Skin epidermis (tissue), 12 donors: ENCODE data around the gene DIP2C.
"Not testable (repeated sequence)": the region's sequence is repeated elsewhere in the genome, so short reads cannot be mapped to it uniquely, and the experiment has no call there.

ENCODE experiments used
- H3K27ac ChIP-seq, 21 experiments: fragments of 200-600 bp; sonication (generic) in 11 of 21; one replicate each; pipeline ENCODE4 v1.5.0; 2020; ENCODE audit warnings: mild to moderate bottlenecking in 3 of 21, inconsistent platforms in 2 of 21, moderate library complexity in 2 of 21
- H3K4me3 ChIP-seq, 7 experiments: fragments of 200-600 bp; sonication (generic) in 2 of 7; one replicate each; pipeline ENCODE4 v1.5.0; 2020; ENCODE audit warnings: inconsistent platforms in 2 of 7, mild to moderate bottlenecking in 2 of 7, moderate library complexity in 1 of 7

The DIP2C gene

DNA sequence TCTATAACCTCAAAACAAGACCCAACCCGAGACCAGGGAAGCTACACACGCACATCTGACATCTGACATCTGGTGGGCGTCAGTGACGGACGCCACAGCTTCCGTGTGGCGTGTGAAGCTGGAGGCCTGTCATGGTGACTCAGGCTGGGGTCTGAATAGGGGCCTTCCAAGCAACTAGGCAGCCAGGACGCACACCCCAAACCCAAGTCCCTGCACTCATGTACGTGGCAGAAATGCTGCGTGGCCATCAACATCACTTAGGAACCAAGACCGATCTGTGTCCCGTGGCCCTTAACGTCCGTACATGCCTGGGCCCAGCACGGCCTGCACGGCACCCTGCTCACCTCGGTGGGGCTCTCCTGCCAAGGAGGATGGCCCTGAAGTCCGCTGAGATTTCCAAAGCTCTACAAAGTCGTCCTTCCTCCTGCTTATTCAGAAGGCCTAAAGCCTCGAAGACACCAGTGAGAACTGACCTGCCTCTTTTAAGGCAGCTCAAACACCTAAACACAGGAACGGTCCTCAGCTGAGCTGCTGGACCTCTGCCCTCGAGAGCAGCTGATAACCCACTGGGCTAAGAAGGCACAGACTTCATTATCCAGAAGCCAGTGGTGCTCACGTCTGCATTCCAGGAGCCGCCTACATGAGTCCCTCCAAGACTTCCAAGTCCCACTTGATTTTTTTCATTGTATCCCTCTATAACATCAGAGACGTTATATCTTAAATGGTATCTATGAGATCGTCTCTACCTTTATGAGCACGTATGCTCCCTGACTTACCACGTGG lies 82.5 kb downstream of the DIP2C start:
- no peak overlapping the region for H3K27ac ChIP-seq
- no peak overlapping the region for H3K4me3 ChIP-seq

DNA sequence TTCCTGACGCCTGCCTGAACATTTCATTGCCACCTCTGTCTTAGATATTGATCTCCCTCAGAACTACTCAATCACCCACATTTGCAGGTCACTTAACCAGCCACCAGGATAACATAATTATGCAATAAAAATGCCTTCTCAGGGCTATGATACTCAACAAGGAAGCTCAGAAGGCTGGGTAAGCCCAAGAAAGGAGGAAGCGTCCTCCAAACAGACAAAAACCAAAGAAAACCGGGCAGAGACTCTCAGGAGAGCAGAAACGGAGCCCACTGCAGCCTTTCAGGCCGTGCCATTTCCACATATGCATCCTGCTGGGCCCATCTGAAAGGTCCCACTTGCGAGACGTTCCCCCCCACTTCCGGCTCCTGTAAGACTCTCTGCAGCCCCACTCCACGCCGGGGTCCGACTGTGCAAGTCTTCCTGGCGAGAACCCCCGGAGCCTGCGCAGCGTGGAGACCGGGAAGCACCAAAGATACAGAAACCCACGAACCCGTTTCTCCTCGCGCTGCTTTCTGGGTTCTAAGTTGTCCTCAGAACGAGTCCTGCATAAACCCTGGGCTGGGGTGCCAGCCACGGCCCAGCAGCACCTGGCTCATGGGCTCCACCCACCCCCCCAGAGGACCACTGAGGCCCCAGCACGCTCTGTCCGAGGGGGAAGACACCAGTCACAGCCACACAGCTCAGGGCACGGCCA lies 83.7 kb downstream of the DIP2C start:
- H3K27ac ChIP-seq: no peak overlapping the region
- H3K4me3 ChIP-seq: no peak overlapping the region

DNA sequence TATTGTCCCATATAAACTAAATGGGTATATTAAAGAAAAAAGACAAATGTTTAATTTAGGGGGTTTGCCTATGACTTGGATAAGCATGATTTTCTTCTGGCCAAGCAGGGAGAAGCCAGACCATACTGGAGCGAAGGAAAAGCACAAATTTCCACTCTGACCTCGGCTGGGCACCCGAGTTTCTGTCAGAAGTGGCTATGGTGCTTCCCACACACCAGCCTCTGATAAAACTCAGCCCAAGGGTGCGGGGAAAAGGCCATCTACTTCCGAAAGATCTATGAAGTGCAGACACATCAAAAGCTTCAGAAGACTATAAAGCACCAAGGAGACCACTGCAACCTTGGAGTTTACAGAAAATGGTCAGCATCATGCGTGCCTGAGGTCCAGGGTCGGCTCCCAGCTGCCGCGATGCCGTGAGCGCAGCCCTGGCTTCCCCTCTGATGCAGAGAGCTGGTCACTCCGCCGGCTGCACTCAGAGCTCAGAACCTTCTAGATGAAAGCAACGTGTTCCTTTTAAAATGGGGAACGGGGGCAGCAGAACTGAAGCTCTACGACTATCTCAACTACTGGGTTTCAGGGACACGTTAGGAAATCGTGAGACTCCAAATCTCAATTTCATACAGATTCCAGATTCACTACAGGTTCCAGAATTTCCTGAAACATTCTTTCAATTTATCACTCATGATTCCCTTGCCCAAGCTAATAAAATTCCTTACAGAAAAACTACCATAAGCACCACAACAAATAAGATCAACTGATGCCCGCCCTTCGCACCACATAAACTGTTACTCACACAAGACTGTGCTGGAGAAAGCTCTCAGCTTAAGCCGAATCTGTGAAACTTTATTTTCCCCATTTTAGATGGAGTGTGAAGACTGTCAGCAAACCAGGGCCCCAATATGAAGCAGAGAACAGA lies 84.5 kb downstream of the DIP2C start:
- Histone ChIP-seq H3K27ac (no peak overlapping the region), H3K4me3 (no peak overlapping the region)

DNA sequence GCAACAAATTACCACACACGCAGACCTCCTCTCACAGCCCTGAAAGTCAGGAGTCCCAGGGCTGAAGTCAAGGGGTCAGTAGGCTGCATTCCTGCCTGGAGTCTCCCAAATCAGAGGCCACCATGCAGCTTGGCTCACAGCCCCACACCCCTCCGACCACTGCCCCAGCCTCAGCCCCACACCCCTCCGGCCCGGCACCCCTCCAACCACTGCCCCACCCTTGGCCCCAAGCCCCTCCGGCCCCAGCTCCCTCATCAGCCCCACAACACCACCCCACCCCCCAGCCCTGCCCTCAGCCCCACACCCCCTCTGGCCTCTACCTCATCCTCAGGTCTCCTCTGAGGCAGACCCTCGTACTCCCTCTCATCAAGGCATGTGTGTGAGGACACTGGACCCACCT lies 85.7 kb downstream of the DIP2C start:
- no peak overlapping the region for H3K27ac ChIP-seq
- H3K4me3 ChIP-seq: no peak overlapping the region

DNA sequence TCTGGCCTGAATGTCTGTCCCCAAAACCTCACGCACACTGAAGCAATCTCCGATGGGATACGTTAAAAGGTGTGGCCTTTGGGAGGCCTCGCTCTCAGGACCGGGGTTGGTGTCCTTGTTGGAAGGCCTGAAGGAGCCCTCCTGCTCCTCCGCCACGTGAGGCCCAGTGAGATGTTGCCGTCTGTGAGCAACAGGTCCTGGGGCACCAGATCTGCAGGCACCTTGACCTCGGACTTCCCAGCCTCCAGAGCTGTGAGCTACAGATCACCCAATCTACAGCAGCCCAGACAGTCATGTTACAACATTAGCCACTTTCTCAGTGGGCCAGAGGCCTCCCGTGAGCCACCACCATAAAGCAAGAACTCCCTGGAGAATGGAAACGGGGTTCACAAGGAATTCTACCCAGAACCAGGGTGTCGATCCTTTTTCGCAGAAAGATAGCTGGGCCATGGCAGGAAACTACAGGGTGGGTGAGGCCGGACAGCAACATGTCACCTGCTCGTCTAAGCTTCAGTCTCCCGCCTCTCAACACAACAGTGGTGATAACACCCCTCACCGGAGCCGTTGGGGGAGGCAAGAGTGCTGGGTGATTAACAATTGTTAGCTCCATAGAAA lies 87.0 kb downstream of the DIP2C start:
- H3K4me3 ChIP-seq: no peak overlapping the region
- no peak overlapping the region for H3K27ac ChIP-seq

DNA sequence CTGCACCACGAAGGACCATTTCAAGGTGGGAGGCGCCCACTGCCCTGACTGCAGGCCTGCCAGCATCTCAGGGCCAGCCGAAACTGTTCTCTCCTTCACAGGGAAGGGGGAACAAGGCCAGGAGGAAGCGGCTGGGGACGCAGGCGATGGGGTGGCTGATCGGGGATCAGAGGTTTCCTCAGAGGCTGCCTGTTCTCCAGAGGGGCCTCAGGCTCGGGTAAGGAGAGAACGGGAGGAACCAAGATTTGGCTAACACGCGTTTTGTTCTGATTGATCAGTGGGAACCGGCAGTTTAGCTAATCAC lies 87.9 kb downstream of the DIP2C start:
- Histone ChIP-seq H3K4me3 (no peak overlapping the region), H3K27ac (no peak overlapping the region)

DNA sequence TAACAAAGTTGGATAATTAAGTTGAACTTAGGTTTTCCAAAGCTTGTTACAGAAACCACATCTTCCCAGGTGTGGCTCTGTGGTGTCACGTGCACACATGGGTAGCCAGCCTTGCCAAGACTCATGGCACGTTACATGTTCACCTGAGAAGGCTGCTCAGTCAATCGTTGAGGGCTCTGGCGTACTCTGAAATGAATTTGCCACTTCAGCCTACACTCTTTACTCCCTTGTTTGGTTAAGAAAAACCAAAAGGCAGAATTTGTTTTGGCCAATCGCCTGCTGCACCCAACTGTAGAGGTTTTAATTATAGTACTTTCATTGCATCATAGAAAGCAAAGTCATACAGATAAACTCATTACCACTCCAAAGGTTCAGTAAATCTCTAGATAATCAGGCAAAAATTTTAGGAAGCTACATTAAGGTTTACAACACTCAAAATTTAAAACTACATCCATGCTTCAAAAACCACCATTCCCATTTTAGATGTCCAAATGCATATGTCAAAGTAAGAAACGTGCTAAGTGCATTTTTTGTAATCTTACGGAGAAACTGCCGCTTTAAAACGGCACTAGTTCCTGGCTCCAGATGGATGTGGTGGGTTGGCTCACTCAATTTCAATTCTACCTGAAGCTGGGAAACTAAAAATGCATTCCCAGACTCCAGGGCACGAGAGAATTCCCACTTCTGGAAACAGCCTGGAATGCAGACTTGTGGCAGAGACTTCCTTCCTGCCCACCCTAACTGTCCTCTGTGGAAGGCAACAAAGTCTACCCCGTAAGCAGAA lies 88.4 kb downstream of the DIP2C start:
- Histone ChIP-seq H3K27ac (no peak overlapping the region), H3K4me3 (no peak overlapping the region)

DNA sequence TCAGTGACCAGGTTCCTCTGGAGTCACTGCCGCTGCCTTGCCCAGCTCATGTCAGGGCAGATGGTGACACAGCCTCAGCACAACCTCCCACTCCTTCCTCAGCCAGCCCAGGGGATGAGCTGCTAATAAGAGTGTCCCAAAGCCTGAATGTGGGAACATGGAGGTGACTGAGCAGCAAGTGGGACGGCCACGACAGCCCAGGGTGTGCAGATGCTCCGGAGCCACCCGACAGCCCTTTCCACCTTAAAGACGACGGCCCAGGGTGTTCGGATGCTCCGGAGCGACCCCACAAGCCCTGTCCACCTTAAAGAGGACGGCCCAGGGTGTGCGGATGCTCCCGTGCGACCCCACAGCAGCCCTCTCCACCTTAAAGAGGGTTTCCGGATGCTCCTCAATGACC lies 89.2 kb downstream of the DIP2C start:
- no peak overlapping the region for H3K4me3 ChIP-seq
- no peak overlapping the region for H3K27ac ChIP-seq

DNA sequence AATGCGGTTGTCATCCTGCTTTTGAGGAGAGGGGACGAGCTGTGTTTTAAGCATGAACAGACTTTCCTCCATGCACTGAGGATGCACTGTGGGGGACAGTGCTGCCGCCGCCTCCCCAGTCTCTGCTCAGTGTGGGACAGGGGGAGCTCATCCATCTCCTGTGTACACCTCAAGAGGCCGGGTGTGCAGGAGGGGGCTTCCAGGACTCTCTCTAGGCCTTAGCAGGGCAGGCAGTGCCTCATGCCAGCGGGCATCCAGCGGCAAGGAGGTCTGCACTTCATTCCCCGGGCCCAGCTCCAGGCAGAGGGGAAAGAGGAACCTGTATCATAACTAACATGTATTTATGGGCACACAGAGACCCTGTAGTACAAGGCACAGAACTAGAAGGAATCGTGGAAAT lies 89.7 kb downstream of the DIP2C start:
- Histone ChIP-seq H3K27ac (no peak overlapping the region), H3K4me3 (no peak overlapping the region)

DNA sequence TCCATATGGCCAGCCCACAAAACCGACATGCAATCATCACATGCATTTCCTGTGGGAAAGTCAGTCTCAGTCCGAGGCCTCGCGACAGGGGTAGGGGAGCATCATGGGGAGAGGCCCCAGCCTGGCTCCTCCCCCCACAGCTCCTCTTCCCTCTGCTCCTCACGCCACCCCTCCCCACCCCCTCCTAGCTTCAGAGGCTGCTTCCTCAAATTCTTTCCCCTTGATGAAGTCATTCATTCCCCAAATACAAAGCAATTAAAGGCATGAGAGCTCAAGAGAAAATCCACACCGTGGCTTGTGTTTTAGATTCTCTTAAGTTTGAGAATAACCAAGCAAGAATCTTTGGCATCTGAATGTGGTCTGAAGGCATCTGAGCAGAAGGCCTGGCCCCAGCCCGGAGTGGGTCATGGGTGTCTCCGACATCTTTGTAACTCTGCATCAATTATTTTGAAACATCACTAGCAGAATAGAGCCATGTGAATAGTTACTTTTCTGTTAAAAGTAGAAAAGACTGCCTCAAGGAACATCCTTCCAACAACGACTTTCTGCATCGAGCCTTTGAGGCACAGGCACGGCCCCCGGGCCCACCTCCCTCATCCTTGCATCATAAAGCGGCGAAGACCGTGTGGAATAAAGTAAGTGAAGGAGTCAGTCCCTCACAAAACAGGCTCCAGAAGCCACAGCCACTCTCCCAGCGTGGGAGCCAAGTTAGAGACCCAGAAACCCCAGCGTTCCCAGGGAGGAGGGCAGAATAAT lies 90.9 kb downstream of the DIP2C start:
- H3K27ac ChIP-seq: peak overlapping the region in 5 of 21 experiments; percentile 8 to 60 (median 29)

DNA sequence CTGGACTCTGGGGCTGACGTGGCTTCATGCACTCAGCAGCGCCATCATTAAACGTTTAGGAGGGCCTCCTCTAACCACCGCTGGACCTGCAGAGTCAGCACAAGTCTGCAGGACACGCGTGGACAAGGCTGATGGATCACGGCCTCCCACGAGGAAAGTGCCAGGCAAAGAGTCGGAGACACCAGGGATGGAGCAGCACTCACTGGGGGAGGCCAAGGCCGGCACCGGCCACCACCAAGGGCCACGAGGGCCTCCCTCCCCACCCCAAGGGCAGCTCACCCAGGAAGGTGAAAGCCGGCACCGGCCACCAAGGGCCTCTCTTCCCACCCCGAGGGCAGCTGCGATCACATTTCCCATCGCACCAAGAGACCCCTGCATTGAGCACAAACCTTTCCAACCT lies 91.5 kb downstream of the DIP2C start:
- no peak overlapping the region for H3K4me3 ChIP-seq
- peak overlapping the region in 2 of 21 experiments; percentile 26 to 33 for H3K27ac ChIP-seq

More for the DNA sequence above, 90.9 kb downstream of the DIP2C start:
- no peak overlapping the region for H3K4me3 ChIP-seq

DNA sequence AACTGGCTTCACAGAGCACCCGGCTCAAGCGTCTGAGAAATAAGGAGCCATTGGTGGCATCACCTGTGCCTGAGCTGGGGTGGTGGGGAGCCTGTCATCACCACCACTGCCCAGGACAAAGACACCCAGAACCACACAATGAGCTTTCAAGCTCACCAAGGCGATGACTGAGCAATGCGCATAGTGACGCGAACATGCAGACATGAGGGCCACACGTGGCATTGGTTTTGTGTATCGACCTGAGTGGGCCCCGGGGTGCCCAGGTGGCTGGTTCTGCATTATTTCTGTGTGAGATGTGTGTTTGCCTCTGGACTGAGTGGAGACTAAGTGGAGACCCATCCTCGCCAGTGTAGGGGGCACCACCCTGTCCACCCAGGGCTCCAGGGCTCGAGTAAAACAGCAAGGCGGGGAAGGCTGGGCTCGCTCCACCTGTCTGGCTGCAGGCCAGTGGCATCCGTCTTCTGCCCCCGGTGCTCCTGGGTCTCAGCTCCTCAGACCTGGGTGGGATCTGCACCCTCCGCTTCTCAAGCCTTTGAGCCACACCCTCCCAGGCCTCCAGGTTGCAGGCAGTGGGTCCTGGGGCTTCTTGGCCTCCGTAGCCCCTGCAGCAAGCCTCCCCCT lies 92.6 kb downstream of the DIP2C start:
- Histone ChIP-seq H3K4me3 (no peak overlapping the region), H3K27ac (no peak overlapping the region)

DNA sequence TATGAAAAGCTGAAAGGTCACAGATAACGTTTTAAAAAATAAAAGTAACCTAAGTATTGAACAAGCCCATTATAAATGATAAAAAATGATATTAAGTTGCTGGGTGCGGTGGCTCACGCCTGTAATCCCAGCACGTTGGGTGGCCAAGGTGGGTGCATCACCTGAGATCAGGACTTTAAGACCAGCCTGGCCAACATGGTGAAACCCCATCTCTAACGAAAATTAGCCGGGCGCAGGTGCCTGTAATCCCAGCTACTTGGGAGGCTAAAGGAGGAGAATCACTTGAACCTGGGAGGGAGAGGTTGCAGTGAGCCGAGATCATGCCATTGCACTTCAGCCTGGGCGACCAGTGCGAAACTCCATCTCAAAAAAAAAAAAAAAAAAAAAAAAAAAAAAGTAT lies 93.3 kb downstream of the DIP2C start:
- not testable (repeated sequence) for H3K4me3 ChIP-seq, H3K27ac ChIP-seq

DNA sequence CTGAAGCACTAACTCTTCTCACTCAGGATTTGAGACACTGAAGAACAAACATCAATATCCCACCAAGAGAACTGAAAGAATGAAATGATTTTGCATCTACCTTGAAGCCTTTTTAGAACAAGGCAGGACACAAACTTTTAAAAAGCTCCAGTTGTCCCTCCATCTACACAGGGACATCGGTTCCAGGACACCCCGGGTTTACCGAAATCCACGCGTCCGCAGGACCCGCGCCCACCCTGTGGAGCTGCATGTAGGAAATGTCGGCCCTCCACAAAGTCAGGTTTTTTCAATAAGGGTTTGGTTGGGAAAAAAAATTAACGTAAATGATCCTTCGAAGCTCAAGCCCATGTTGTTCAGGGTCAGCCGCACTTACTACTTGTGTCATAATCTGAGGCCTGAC lies 94.0 kb downstream of the DIP2C start:
- Histone ChIP-seq H3K4me3 (no peak overlapping the region), H3K27ac (no peak overlapping the region)

DNA sequence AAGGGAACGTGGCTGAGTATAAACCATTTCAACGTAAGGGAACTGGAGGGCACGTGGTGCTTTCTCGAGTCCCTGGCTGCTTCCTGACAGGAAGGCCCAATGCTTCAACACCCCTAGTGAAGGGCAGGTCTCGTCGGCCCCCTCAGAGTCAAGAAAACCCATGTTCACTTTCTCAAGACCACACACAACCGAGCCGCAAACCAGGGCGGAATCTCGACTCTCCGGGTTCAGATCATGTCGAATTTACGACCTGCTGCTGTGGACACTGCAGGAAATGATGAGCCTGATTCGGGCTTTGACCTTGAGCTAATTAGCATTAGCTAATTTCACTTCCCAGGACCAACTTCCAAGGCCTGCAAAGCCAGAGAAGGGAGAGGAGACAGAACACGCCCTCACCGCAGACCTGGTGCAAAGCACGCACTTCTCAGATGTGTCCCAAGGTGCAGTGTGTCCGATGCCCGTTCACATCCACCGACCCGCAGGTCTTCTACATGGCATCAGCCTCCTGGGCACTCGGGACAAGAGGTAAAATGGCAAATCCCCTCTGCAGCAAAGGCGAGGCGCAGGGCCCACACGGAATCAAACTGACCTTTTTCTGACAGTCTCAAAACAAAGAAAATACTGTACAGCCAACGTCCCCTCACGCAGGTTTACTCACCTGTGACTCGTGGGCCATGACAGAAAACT lies 94.7 kb downstream of the DIP2C start:
- Histone ChIP-seq H3K4me3 (no peak overlapping the region), H3K27ac (no peak overlapping the region)

DNA sequence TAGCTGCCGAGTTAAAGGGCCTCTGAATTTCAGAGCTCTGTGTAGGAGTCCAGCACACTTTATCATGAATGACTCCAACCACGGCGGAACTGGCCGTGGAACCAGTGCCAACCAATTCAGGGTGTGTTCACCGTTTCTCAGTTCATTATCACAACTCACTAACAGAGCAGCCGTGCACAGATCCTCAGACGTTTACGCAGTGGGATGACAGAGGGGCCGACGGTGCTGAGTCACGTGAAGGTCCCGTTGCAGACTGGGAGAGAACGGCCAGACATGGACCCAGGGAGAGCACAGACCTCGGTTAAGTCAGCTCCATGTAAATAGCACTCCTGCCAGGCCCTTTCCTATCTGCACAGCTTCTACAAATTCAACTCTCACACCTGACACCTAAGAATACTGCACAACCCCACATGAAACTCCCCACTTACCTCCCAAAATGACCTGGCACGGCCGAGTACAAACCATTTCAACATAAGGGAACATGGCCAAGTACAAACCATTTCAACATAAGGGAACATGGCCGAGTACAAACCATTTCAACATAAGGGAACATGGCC lies 95.5 kb downstream of the DIP2C start:
- Histone ChIP-seq H3K4me3 (no peak overlapping the region), H3K27ac (no peak overlapping the region)

DNA sequence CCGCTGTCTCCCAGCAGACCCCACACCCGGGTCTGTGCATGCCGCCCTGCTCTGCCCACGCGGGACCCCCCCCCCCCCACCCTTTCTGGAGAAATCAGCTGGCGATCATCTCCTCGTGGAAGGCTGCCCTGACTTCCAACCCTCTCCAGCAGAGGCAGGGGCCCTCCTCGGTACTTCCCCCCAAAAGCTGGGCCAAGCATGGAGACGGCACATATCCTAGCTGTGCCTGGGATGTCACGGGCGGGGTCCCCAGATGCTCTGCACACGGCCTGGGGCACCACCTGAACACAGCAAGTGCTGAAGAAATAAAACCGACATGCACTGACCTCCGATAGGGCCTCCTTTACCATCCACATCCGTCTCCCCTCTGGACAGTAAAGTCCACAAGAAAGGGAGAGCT lies 96.0 kb downstream of the DIP2C start:
- Histone ChIP-seq H3K27ac (no peak overlapping the region), H3K4me3 (no peak overlapping the region)
